Activated naive CD4-positive, alpha-beta T cell (primary cell): ENCODE results near the gene NOSTRIN.
"Not testable (repeated sequence)": the region's sequence is repeated elsewhere in the genome, so short reads cannot be mapped to it uniquely, and the experiment has no call there.

Source experiments
- DNase-seq, 4 experiments: peaks; one replicate each; lab custom pipeline; 2025; lab: John Stamatoyannopoulos, UW

NOSTRIN gene

GRCh38 chr2:168790226-168790902 is 12.1 kb upstream of the NOSTRIN start:
- no peak for DNase-seq

DNA sequence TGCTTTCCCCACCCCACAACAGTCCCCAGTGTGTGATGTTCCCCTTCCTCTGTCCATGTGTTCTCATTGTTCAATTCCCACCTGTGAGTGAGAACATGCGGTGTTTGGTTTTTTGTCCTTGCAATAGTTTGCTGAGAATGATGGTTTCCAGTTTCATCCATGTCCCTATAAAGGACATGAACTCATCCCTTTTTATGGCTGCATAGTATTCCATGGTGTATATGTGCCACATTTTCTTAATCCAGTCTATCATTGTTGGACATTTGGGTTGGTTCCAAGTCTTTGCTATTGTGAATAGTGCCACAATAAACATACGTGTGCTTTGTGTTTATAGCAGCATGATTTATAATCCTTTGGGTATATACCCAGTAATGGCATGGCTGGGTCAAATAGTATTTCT is 11.3 kb upstream of the NOSTRIN start:
- DNase-seq = not testable (repeated sequence)

DNA sequence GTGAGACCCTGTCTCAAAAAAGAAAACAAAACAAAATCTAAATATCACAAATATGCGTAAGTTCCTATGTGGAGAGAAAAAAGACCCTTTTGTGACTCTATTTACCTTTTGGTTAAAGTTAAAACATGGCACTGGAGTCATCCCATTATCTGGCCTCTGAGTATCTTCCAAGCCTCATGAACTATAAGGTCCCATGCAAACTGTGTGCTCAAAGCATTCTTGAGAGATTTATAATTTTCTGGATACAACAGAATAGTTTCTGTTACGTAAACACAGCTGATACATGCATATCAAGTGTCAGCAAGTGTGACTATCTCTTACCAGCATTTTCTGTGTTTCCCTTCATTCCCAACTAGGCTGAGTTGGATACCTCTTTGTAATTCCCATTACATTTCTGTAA is 8.8 kb upstream of the NOSTRIN start:
- DNase-seq = no peak

DNA sequence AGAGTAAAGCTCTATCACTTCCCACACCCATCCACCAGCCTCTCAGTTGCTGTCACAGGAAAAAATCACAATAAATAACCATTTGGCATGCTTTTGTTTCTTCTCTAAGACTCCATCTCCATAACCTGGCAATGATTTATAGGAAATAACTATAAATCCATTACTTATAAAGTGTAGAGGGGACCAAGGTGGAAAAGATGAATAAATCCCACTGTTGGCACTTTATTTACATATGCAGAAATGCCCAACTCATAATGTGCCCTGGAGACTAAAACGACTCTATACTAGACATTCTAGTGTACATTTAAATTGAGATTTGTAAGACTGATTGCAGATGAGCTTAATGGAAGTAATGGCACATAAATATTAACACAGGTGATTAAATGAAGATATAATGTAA is 7.5 kb upstream of the NOSTRIN start:
- DNase-seq = no peak

GRCh38 chr2:168796090-168796577 is 6.3 kb upstream of the NOSTRIN start:
- no peak for DNase-seq

GRCh38 chr2:168796583-168797285 is 5.7 kb upstream of the NOSTRIN start:
- no peak for DNase-seq

DNA sequence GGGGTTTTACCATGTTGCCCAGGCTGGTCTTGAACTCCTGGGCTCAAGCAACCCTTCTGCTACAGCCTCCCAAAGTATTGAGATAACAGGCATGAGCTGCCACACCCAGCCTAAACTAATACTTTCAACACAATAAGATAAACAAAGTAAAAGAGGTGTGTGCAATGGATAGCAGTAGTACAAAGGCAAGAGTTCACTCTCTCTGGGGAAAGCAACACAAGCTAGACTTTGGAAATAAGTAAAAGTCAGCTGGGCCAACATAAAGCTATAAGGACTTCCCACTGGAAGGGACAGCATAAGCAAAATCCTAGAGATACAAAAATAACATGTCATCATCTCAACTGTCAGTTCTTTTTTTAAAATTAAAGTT is 5.2 kb upstream of the NOSTRIN start:
- no peak for DNase-seq

GRCh38 chr2:168798076-168798887 is 4.2 kb upstream of the NOSTRIN start:
- no peak for DNase-seq

DNA sequence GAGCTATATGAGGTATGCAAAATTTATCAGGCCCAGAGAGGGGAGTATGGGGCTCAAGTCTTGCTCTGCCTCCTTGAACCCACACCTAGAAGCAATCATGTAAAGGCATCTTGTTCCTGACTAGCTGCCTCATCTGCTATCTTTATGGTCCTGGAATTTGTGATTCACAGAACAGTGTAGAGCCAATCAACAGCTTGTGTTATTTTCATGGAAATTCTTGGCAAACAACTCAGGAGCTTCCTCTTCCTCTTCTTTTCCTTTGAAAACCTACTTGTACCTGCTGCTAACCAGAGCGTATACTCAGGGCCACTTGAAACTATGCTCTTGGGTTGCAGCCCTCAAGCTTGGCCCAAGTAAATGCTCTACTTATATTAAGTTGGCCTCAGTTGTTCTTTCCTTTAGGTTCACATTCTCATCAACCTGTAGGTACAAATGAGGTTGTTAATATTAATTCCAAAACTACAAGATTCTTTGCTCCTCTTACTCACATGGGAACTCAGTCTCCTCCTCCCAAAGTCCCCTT is 3.5 kb upstream of the NOSTRIN start:
- DNase-seq = no peak

GRCh38 chr2:168801471-168801870 is 966 bp upstream of the NOSTRIN start:
- DNase-seq = no peak

DNA sequence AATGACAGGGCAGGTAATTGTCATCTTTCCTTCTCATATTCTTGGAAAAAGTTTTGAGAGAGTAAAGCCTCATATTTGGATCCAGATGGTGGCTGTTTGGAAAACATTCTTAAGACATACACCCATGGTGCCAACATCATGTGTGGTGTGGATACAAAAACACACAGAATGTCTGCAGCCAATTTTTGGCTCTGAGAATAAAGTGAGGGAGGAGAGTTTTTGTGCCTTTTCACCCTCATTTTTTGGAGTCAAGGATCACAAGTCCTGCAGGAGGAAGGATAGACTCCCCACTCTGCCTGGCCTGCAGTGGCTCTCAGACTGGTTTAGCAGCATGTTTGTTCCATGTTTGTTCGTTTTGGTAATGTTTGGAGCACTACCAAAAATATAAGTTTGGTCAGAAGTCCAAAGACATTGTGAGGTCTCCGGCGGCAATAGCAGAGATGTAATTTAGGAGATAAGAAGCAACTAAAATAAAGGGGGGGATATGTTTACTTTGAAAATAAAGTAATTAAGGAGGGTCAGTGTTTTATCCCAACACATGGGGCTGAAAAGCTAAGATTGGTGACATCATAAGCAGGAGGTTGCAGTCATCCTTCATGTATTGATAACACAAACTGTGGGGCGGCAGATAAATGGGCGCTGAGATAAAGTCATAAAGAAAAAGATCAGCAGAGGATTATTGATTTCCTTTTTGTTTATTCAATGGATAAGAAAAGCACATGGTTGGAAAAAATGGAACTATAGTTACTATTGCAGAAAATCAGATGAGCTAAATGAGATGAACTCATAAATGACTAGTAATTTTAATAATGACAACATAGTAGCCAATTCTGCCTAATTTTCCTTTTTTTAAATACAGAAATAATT is 655 bp downstream of the NOSTRIN start:
- DNase-seq = no peak

GRCh38 chr2:168804214-168804613 is 1.8 kb downstream of the NOSTRIN start:
- no peak for DNase-seq

DNA sequence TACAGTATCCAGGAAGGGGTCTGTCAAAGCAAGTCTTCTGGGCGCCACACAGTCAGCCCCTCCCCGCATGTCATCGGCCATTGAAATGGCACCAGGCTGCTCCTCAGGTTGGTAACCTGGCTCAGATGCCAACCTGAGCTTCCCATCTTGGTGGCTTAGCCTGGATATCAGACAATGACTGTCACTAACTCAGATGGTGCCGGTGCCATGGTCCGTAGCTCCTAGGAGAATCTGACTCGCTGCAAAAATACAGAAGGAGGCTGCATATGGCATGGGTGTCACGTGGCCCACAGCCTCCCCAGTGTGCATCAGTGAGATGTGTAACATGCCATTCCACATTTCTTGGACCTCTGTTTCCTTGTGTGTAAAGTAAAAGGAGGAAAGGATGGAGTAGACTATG is 3.2 kb downstream of the NOSTRIN start:
- no peak for DNase-seq

DNA sequence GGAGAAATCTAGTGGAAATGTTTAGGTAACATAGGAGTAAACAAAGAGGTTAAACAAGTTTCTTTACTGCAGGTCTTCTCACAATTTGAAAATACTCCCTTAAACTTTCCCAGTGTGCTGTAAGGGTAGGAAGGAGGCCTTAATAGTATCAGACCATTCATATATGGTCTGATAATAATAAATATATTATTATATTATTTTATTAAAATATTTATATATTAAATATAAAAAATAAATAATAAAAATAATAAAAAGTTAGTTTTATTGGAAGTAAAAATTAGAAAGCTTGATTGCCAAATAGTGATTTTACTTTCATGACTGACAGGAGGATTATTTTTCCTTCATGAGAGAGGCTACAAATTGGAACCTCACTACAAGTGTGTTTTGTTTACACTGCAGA is 7.1 kb downstream of the NOSTRIN start:
- DNase-seq = no peak

DNA sequence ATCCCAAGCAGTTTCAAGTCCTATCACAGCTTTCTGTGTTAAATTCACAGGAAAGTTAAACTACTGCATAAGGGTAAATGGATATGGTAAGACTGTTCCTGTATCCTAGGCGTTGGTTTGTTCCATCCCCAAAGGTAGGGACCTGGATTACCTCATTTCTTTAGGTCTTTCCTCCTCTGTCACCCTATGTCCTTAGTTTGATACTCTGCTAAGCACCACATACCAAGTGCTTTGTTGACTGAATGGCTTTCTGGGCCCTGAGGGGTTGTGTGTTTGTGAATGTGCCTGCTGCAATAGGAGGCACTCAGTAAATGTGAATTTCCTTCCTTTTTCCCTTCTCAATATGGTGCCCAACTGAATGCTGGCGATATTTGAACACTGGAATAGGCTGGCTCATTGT is 7.8 kb downstream of the NOSTRIN start:
- no peak for DNase-seq

GRCh38 chr2:168811696-168812095 is 9.3 kb downstream of the NOSTRIN start:
- no peak for DNase-seq

DNA sequence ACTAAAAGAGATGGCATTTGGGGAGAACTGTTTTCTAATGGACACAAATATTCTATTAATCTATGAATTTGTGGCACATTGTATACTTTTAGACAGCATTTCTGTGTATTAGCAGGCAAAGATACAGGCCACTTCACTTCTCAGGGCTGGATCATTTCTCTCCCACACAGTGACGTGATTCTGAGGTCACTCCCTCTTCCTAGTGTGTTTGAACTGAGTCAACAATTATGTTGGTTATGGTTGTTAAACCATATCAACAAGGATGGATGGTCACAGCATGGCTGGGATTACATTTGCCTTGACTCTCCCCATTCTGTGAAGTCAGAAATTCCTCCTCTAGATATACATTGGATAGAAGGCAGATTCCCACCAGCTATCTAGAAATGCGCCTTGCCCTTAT is 11.6 kb downstream of the NOSTRIN start:
- no peak for DNase-seq

DNA sequence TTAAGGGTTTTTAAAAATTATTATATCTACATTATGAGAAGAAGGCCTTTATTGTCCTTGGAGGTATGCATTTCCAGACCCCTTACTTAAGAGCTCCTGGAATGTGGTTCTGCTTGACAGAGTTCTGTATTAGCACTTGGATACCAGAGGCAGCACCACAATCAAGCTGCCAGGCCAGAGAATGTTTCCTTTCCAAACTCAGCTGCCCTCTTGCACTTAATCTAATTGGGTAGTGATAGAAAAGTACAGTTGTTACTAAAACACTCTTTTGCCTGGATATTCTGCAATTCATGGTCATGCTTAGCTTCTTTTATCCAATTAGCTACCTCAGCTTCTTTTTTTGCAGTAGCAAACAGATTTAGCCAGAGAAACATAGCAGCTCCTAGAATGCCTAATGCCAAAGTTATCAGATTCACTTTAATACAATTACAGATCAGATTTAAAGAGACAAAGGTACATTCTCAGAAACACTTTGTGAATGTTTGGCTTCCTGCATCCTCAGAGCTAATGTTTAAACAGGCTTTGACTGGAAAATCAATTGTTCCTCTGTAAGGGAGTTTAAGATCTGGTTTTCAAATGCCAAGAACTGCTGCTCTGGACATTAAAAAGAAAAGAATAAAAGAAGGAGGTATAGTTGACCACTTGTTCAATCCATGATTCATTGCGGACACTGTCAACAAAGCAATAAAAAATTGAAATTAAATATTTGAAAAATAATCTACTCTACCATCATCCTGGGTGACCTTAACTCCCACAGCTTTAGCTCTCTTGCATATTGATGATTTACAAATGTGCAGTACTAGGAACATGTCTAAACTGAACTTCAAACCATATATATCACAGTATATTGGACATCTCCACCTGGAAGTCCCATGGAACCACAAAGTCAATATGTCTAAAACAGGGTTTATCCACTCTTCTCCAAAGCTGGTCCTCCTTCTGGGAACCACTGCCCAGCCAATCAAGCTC is 12.8 kb downstream of the NOSTRIN start:
- no peak for DNase-seq

DNA sequence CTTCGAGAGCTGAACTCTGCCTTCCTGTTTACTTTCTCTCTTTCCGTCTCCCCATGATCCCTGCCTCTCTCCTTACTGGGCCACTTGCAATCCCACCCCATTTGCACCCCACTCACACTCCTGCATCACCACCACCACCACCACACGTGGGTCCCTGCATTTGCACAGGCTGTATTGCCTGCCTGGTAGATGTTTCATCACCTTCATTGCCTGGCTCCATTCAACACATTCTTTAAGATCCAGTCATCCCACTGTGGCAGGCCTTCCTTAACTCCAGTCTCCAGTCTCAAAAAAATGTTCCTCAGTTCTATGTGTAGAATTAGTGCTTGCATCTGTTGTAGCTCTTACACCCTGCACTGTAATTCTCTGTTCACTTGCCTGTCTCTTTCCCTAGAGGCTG is 13.9 kb downstream of the NOSTRIN start:
- no peak for DNase-seq

DNA sequence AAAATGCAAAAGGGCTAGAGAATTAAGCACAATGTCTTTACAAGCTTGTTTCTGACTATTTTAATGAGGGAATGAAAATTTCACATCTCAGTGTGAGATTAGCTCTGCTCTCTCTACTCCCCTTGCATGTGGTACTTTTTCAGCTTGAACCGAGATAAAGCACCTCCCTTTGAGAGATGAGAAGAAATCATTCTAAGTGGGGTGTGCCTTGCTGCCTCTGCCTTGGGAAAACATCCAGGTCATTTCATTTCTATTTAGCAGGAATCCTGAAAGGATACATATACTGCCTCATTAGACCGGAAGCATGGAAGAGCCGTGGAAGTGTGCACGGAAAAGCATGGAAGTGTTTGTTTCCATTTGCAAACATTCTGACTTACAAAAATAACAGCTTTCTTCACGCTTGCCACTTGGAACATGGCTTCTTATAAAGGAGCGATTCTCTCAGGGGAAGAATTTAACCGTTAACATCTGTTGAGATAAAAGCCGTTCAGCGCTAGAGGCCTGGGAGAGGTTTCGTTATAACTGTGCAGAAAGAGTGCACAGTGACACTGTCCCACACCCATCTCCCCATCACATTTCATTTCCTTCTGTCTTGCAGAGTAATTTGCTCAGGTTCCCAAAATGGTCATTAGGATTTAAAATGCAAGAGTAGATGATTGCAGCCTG is 16.7 kb downstream of the NOSTRIN start:
- DNase-seq = no peak
